ENCODE data around the gene TSPAN9. TPM values are rescaled to one million over a fixed set of nuclear protein-coding genes. Genes with fewer than 3 reads are reported as not detected.

Gene TSPAN9
- total and polyA plus RNA-seq, 9 donors: 24.9 to 72.3 (median 55.7) TPM

GRCh38 chr12:3083241-3083920 is 6.2 kb downstream of the TSPAN9 start:
- Histone ChIP-seq H3K27ac (no peak overlapping the region), H3K4me3 (no peak overlapping the region), H3K4me1 (ENCODE audit: insufficient read depth) (peaks cover 6% of the 10 kb centered on the region), H3K27me3 (no peaks in the 10 kb centered on the region), H3K9me3 (no peaks in the 10 kb centered on the region), H3K36me3 (no peaks in the 10 kb centered on the region)
- WGBS, 3 donors: 62 to 68% (median 63%) methylated on average over 6 of the region's 6 CpGs
- intact Hi-C loops (cut with DNase I): loop anchor here in 1 of 4 donors (5.0 kb wide), 1 partner anchor 34 kb away; no protein-coding TSS in a partner anchor
- TF ChIP-seq EP300 (IDR thresholded peaks at IDR 0.05) (no peak), POLR2A (IDR thresholded peaks at IDR 0.05) (no peak)
- TF ChIP-seq, protein P1, sequence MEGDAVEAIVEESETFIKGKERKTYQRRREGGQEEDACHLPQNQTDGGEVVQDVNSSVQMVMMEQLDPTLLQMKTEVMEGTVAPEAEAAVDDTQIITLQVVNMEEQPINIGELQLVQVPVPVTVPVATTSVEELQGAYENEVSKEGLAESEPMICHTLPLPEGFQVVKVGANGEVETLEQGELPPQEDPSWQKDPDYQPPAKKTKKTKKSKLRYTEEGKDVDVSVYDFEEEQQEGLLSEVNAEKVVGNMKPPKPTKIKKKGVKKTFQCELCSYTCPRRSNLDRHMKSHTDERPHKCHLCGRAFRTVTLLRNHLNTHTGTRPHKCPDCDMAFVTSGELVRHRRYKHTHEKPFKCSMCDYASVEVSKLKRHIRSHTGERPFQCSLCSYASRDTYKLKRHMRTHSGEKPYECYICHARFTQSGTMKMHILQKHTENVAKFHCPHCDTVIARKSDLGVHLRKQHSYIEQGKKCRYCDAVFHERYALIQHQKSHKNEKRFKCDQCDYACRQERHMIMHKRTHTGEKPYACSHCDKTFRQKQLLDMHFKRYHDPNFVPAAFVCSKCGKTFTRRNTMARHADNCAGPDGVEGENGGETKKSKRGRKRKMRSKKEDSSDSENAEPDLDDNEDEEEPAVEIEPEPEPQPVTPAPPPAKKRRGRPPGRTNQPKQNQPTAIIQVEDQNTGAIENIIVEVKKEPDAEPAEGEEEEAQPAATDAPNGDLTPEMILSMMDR (IDR thresholded peaks at IDR 0.05): no peak
- no peak for DNase-seq

- intact Hi-C loops (cut with DNase I): loop anchor here in 1 of 4 donors (5.0 kb wide), 1 partner anchor 33 kb away; no protein-coding TSS in a partner anchor
- Histone ChIP-seq H3K9me3 (no peaks in the 10 kb centered on the region), H3K4me3 (no peak overlapping the region), H3K27ac (no peak overlapping the region), H3K36me3 (no peaks in the 10 kb centered on the region), H3K27me3 (no peaks in the 10 kb centered on the region), H3K4me1 (ENCODE audit: insufficient read depth) (peaks cover 6% of the 10 kb centered on the region)
- TF ChIP-seq POLR2A (IDR thresholded peaks at IDR 0.05) (no peak), EP300 (IDR thresholded peaks at IDR 0.05) (no peak)
- DNase-seq: no peak
- 70 to 84% (median 70%) methylated on average over 5 of the region's 5 CpGs for WGBS, 3 donors
Measured at GRCh38 chr12:3083921-3084347, 6.8 kb downstream of the TSPAN9 start.

DNA sequence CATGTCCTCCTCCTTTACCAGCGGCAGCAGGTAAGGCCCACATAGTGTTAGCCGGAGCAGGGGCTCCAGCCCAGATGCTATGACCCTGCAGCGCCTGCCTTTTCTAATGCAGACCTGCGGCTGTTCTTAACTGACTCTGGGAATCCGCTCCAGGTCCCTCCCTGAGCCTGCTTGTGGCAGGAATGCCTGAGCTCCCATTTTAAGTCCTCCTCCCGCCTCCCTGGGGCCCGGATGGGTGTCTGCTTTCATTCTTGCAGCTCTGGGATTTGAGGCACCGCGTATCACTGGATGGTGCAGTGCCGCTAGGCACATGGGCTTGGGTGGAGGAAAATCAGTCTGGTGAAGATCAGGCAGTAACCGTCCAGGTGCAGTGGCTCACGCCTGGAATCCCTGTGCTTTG is 7.6 kb downstream of the TSPAN9 start:
- no peak overlapping the region for H3K27ac ChIP-seq

GRCh38 chr12:3085341-3086139 is 8.4 kb downstream of the TSPAN9 start:
- no peaks in the 10 kb centered on the region for H3K27me3 ChIP-seq
- DNase-seq: no peak
- no peak overlapping the region for H3K4me3 ChIP-seq
- H3K9me3 ChIP-seq: no peaks in the 10 kb centered on the region
- intact Hi-C loops (cut with DNase I): no loop called here
- no peak for TF ChIP-seq POLR2A (IDR thresholded peaks at IDR 0.05)
- TF ChIP-seq EP300 (IDR thresholded peaks at IDR 0.05): no peak
- TF ChIP-seq, protein P1 (IDR thresholded peaks at IDR 0.05): no peak
- H3K36me3 ChIP-seq: no peaks in the 10 kb centered on the region
- H3K27ac ChIP-seq: no peak overlapping the region
- peaks cover 6% of the 10 kb centered on the region for H3K4me1 ChIP-seq (ENCODE audit: insufficient read depth)
- WGBS, 3 donors: 73 to 77% (median 76%) methylated on average over 19 of the region's 19 CpGs

More for the DNA sequence above, 7.6 kb downstream of the TSPAN9 start:
- no peak for DNase-seq
- intact Hi-C loops (cut with DNase I): loop anchor here in 1 of 4 donors (5.0 kb wide), 1 partner anchor 33 kb away; no protein-coding TSS in a partner anchor
- Histone ChIP-seq H3K4me3 (no peak overlapping the region), H3K4me1 (ENCODE audit: insufficient read depth) (peaks cover 6% of the 10 kb centered on the region), H3K36me3 (no peaks in the 10 kb centered on the region), H3K9me3 (no peaks in the 10 kb centered on the region), H3K27me3 (no peaks in the 10 kb centered on the region)
- 89 to 94% (median 91%) methylated on average over 12 of the region's 12 CpGs for WGBS, 3 donors
- TF ChIP-seq EP300 (IDR thresholded peaks at IDR 0.05) (no peak), POLR2A (IDR thresholded peaks at IDR 0.05) (no peak)
- TF ChIP-seq, protein P1 (IDR thresholded peaks at IDR 0.05): no peak
